ENCODE data around the gene MARCHF9.

MARCHF9 gene

GRCh38 chr12:57744777-57745484 lies 10.0 kb upstream of the MARCHF9 start, which contains the start of gene TSPAN31:
TSPAN31 (plus strand) TSS chr12:57745039; CDS start chr12:57745155, 116 bp downstream.
- peak within 1 kb of the TSS; percentile 99 for H4K91ac ChIP-seq (ENCODE audit: low read length)
- no peaks in the 10 kb centered on the region for H3K9me3 ChIP-seq (ENCODE audit: control insufficient read depth, low read length)
- H2AFZ ChIP-seq (ENCODE audit: low read depth, low read length): peak within 1 kb of the TSS; percentile 36
- H3K27me3 ChIP-seq (ENCODE audit: control insufficient read depth in 1 of 2, insufficient read depth in 1 of 2, low read length in 2 of 2): peaks cover 26 to 27% of the 10 kb centered on the region in 2 experiments
- WGBS: under 1% methylated on average over 20 of the region's 29 CpGs
- peak within 1 kb of the TSS; percentile 100 for H4K8ac ChIP-seq (ENCODE audit: low read length)
- peak within 1 kb of the TSS; percentile 75 for H2BK5ac ChIP-seq (ENCODE audit: low read depth, low read length, poor library complexity, severe bottlenecking)
- peak within 1 kb of the TSS; percentile 94 to 97 for H3K18ac ChIP-seq (ENCODE audit: low read depth in 1 of 2, low read length in 2 of 2)
- H2BK15ac ChIP-seq (ENCODE audit: low read depth, poor library complexity, severe bottlenecking): peak within 1 kb of the TSS; percentile 68
- peak within 1 kb of the TSS; percentile 79 for H3K4me2 ChIP-seq (ENCODE audit: low read length, poor library complexity, severe bottlenecking)
- peak within 1 kb of the TSS in 1 of 2 experiments; percentile 82 for H3K14ac ChIP-seq (ENCODE audit: low read length in 2 of 2)
- H2BK12ac ChIP-seq (ENCODE audit: low read length in 2 of 2): peak within 1 kb of the TSS in 1 of 2 experiments; percentile 61
- DNase-seq: peak; percentile 99
- H3K9ac ChIP-seq (ENCODE audit: low read length): peak within 1 kb of the TSS; percentile 98
- H3K36me3 ChIP-seq (ENCODE audit: control insufficient read depth in 1 of 2, insufficient read depth in 2 of 2, low read depth in 1 of 2, low read length in 2 of 2): peaks cover 19 to 40% of the 10 kb centered on the region in 2 experiments
- H3K27ac ChIP-seq (ENCODE audit: low read length, poor library complexity, severe bottlenecking): peak within 1 kb of the TSS; percentile 93
- peaks cover 11% of the 10 kb centered on the region for H3K79me1 ChIP-seq (replicated peaks; ENCODE audit: low read length, poor library complexity, severe bottlenecking)
- peak within 1 kb of the TSS; percentile 97 to 98 for H3K4ac ChIP-seq (ENCODE audit: low read depth in 1 of 2, low read length in 2 of 2)
- H3K23ac ChIP-seq (ENCODE audit: low read length in 2 of 2): peak within 1 kb of the TSS in 1 of 2 experiments; percentile 34
- H3K4me1 ChIP-seq (ENCODE audit: control insufficient read depth, insufficient read depth, low read depth, low read length): peaks cover 9% of the 10 kb centered on the region
- H2AK5ac ChIP-seq (ENCODE audit: low read length, severe bottlenecking): peak within 1 kb of the TSS; percentile 81
- peak within 1 kb of the TSS; percentile 94 for H2BK120ac ChIP-seq (ENCODE audit: low read depth, low read length)
- H3K4me3 ChIP-seq (ENCODE audit: insufficient read depth in 1 of 2, low read depth in 1 of 2, low read length in 2 of 2): peak within 1 kb of the TSS; percentile 77 to 96

- WGBS: 66% methylated on average over 8 of the region's 8 CpGs
These were observed 9.4 kb upstream of the MARCHF9 start for GRCh38 chr12:57745485-57745881.

GRCh38 chr12:57746025-57746424 lies 8.9 kb upstream of the MARCHF9 start:
- Histone ChIP-seq H3K4ac (ENCODE audit: low read depth in 1 of 2, low read length in 2 of 2) (no peak overlapping the region), H2BK12ac (ENCODE audit: low read length in 2 of 2) (no peak overlapping the region), H3K4me3 (ENCODE audit: insufficient read depth in 1 of 2, low read depth in 1 of 2, low read length in 2 of 2) (peak overlapping the region in 1 of 2 experiments; percentile 96), H3K14ac (ENCODE audit: low read length in 2 of 2) (no peak overlapping the region), H2AK5ac (ENCODE audit: low read length, severe bottlenecking) (no peak overlapping the region), H4K91ac (ENCODE audit: low read length) (no peak overlapping the region), H3K23ac (ENCODE audit: low read length in 2 of 2) (no peak overlapping the region), H2BK5ac (ENCODE audit: low read depth, low read length, poor library complexity, severe bottlenecking) (no peak overlapping the region), H3K36me3 (ENCODE audit: control insufficient read depth in 1 of 2, insufficient read depth in 2 of 2, low read depth in 1 of 2, low read length in 2 of 2) (peaks cover 27 to 50% of the 10 kb centered on the region in 2 experiments), H3K9ac (ENCODE audit: low read length) (peak overlapping the region; percentile 98), H3K79me1 (replicated peaks; ENCODE audit: low read length, poor library complexity, severe bottlenecking) (peaks cover 11% of the 10 kb centered on the region), H3K27me3 (ENCODE audit: control insufficient read depth in 1 of 2, insufficient read depth in 1 of 2, low read length in 2 of 2) (peaks cover 15 to 16% of the 10 kb centered on the region in 2 experiments), H2BK120ac (ENCODE audit: low read depth, low read length) (no peak overlapping the region), H3K9me3 (ENCODE audit: control insufficient read depth, low read length) (no peaks in the 10 kb centered on the region), H2AFZ (ENCODE audit: low read depth, low read length) (no peak overlapping the region), H3K27ac (ENCODE audit: low read length, poor library complexity, severe bottlenecking) (no peak overlapping the region), H4K8ac (ENCODE audit: low read length) (no peak overlapping the region), H3K4me2 (ENCODE audit: low read length, poor library complexity, severe bottlenecking) (peak overlapping the region; percentile 79), H3K4me1 (ENCODE audit: control insufficient read depth, insufficient read depth, low read depth, low read length) (peaks cover 14% of the 10 kb centered on the region), H3K18ac (ENCODE audit: low read depth in 1 of 2, low read length in 2 of 2) (no peak overlapping the region), H2BK15ac (ENCODE audit: low read depth, poor library complexity, severe bottlenecking) (no peak overlapping the region)
- DNase-seq: no peak
- WGBS: 100% methylated on average over 2 of the region's 3 CpGs

More at GRCh38 chr12:57745485-57745881, 9.4 kb upstream of the MARCHF9 start:
- Histone ChIP-seq H2AK5ac (ENCODE audit: low read length, severe bottlenecking) (peak overlapping the region; percentile 81), H2BK15ac (ENCODE audit: low read depth, poor library complexity, severe bottlenecking) (peak overlapping the region; percentile 41), H3K4ac (ENCODE audit: low read depth in 1 of 2, low read length in 2 of 2) (peak overlapping the region; percentile 97 to 98), H3K18ac (ENCODE audit: low read depth in 1 of 2, low read length in 2 of 2) (peak overlapping the region; percentile 76 to 78), H2BK5ac (ENCODE audit: low read depth, low read length, poor library complexity, severe bottlenecking) (no peak overlapping the region), H3K36me3 (ENCODE audit: control insufficient read depth in 1 of 2, insufficient read depth in 2 of 2, low read depth in 1 of 2, low read length in 2 of 2) (peaks cover 22 to 45% of the 10 kb centered on the region in 2 experiments), H3K4me3 (ENCODE audit: insufficient read depth in 1 of 2, low read depth in 1 of 2, low read length in 2 of 2) (peak overlapping the region; percentile 77 to 96), H3K9me3 (ENCODE audit: control insufficient read depth, low read length) (no peaks in the 10 kb centered on the region), H3K4me1 (ENCODE audit: control insufficient read depth, insufficient read depth, low read depth, low read length) (peaks cover 11% of the 10 kb centered on the region), H3K27ac (ENCODE audit: low read length, poor library complexity, severe bottlenecking) (peak overlapping the region; percentile 51), H3K4me2 (ENCODE audit: low read length, poor library complexity, severe bottlenecking) (peak overlapping the region; percentile 79), H3K9ac (ENCODE audit: low read length) (peak overlapping the region; percentile 98), H4K8ac (ENCODE audit: low read length) (peak overlapping the region; percentile 83), H2BK120ac (ENCODE audit: low read depth, low read length) (no peak overlapping the region), H3K14ac (ENCODE audit: low read length in 2 of 2) (peak overlapping the region in 1 of 2 experiments; percentile 37), H2BK12ac (ENCODE audit: low read length in 2 of 2) (peak overlapping the region in 1 of 2 experiments; percentile 61), H4K91ac (ENCODE audit: low read length) (peak overlapping the region; percentile 92), H3K23ac (ENCODE audit: low read length in 2 of 2) (peak overlapping the region in 1 of 2 experiments; percentile 34), H3K79me1 (replicated peaks; ENCODE audit: low read length, poor library complexity, severe bottlenecking) (peaks cover 11% of the 10 kb centered on the region), H2AFZ (ENCODE audit: low read depth, low read length) (no peak overlapping the region), H3K27me3 (ENCODE audit: control insufficient read depth in 1 of 2, insufficient read depth in 1 of 2, low read length in 2 of 2) (peaks cover 21% of the 10 kb centered on the region in 2 experiments)
- DNase-seq: no peak

GRCh38 chr12:57749061-57749460 lies 5.8 kb upstream of the MARCHF9 start:
- H3K9ac ChIP-seq (ENCODE audit: low read length): no peak overlapping the region
- peaks cover 11% of the 10 kb centered on the region for H3K79me1 ChIP-seq (replicated peaks; ENCODE audit: low read length, poor library complexity, severe bottlenecking)
- H2BK15ac ChIP-seq (ENCODE audit: low read depth, poor library complexity, severe bottlenecking): no peak overlapping the region
- H2BK120ac ChIP-seq (ENCODE audit: low read depth, low read length): no peak overlapping the region
- WGBS: 100% methylated on average over 5 of the region's 5 CpGs
- H2AFZ ChIP-seq (ENCODE audit: low read depth, low read length): no peak overlapping the region
- no peak overlapping the region for H4K8ac ChIP-seq (ENCODE audit: low read length)
- no peak overlapping the region for H2BK5ac ChIP-seq (ENCODE audit: low read depth, low read length, poor library complexity, severe bottlenecking)
- H3K23ac ChIP-seq (ENCODE audit: low read length in 2 of 2): no peak overlapping the region
- no peak overlapping the region for H3K4me3 ChIP-seq (ENCODE audit: insufficient read depth in 1 of 2, low read depth in 1 of 2, low read length in 2 of 2)
- no peaks in the 10 kb centered on the region for H3K9me3 ChIP-seq (ENCODE audit: control insufficient read depth, low read length)
- H3K14ac ChIP-seq (ENCODE audit: low read length in 2 of 2): no peak overlapping the region
- no peak overlapping the region for H2BK12ac ChIP-seq (ENCODE audit: low read length in 2 of 2)
- no peak overlapping the region for H2AK5ac ChIP-seq (ENCODE audit: low read length, severe bottlenecking)
- H3K18ac ChIP-seq (ENCODE audit: low read depth in 1 of 2, low read length in 2 of 2): no peak overlapping the region
- no peak for DNase-seq
- no peak overlapping the region for H3K4me2 ChIP-seq (ENCODE audit: low read length, poor library complexity, severe bottlenecking)
- H3K27me3 ChIP-seq (ENCODE audit: control insufficient read depth in 1 of 2, insufficient read depth in 1 of 2, low read length in 2 of 2): peaks cover 0 to 5% of the 10 kb centered on the region in 2 experiments
- no peak overlapping the region for H3K27ac ChIP-seq (ENCODE audit: low read length, poor library complexity, severe bottlenecking)
- peaks cover 18% of the 10 kb centered on the region for H3K4me1 ChIP-seq (ENCODE audit: control insufficient read depth, insufficient read depth, low read depth, low read length)
- H3K36me3 ChIP-seq (ENCODE audit: control insufficient read depth in 1 of 2, insufficient read depth in 2 of 2, low read depth in 1 of 2, low read length in 2 of 2): peaks cover 27 to 53% of the 10 kb centered on the region in 2 experiments
- no peak overlapping the region for H4K91ac ChIP-seq (ENCODE audit: low read length)
- no peak overlapping the region for H3K4ac ChIP-seq (ENCODE audit: low read depth in 1 of 2, low read length in 2 of 2)

Data from mesenchymal stem cell (in vitro differentiated cells and primary cell).